GM18505 (cell line): ENCODE data around the gene ABHD12.

Experiments used
- ATAC-seq: cut with Tn5 transposase; IDR thresholded peaks from one replicate; pipeline ENCODE4 v1.9.1; 2021; ENCODE audit not compliant: unreplicated experiment
- POLR2A ChIP-seq: IDR thresholded peaks from 4 replicates; pipeline ENCODE4 v1.6.1; 2011; ENCODE audit warnings: borderline replicate concordance; ENCODE audit not compliant: insufficient read depth, insufficient read length; ENCODE audit errors: extremely low read depth

The ABHD12 gene

DNA sequence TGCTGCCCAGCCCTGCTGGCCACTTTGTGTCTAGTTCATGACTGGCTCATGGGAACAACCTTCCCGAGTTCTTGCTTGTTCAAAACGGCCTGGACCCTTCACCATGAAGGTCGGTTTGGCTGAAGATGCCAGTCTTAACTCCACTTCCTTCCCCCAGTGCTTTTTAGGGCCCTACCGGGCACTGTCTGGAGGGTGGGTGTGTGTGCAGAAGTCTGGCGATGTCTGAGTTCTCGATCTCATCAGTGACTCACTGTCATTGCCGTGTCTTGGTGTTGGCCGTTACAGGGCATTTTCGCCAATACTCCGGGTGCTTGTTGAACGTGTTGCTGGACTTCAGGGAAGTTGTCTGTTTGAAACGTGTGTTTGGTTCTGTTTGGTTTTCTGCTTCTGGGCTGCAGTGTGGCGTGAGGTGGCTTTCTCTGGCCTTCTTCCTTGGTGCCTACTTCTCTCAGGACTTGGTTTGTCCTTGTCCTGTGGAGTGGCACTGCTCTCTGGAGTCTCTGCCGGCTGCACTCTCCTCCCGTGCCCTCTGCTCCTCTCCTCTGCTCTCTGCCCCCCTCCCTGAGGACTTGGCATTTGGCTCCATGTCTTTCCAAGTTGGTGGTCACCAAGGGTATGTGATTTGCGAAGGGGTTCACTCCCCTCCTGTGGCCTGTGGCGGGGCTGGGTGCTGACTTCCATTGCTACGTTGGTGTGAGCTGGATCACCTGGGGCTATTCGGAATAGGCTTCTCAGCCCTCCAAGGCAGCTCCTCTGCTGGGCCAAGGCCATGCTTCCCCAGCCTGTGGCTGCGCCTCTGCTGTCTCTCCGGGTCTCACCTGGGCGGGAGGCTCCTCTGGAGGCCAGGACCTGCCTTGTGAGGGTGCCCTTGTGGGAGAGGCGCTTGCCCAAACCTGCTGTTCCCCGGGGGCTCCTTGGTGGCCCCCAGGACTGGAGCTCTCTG is 104.5 kb downstream of the ABHD12 start:
- ATAC-seq: no peak
- no peak for TF ChIP-seq POLR2A

DNA sequence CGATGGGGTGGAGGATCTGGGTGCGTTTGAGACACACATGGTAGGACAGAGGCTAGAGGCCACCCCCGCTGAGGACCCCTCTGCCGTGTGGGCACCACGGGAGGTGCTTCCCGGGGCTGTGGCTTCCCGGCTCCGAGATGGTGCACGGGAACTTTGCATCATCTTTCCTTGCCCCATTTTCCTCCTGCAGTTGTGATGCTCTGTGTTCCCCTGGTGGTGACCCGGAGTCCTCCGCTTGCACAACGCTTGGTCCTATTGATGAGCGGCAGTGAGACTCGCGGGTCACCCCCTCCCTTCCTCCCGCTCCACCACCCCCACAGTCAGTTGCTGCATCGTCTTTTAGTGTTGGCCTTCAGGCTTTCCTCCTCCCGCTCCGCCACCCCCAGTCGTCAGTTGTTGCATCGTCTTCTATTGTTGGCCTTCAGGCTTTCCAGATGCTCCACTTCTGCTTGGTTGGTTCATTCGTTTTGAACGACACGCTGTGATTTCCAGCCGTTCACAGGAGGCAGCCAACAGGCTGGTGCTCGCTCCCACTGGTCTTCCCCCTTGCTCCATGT is 105.5 kb downstream of the ABHD12 start:
- TF ChIP-seq POLR2A: no peak
- ATAC-seq: no peak

DNA sequence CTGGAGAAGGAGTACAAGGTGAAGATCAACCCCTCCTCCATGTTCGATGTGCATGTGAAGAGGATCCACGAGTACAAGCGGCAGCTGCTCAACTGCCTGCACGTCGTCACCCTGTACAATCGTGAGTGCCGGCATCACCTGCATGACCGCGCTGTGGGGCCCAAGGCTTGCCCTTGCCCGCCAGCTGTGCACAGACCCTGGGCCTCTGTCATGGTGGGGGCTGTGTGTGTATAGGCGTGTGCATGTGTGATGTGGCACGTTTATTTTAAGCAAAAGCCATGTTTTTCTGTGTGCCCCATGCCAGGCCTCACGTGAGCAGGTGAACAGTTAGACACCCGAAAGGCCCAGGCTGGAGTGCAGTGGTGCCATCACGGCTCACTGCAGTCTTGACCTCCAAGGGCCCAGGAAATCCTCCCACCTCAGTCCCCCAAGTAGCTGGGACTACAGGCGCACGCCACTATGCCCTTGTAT is 106.5 kb downstream of the ABHD12 start:
- ATAC-seq: no peak

DNA sequence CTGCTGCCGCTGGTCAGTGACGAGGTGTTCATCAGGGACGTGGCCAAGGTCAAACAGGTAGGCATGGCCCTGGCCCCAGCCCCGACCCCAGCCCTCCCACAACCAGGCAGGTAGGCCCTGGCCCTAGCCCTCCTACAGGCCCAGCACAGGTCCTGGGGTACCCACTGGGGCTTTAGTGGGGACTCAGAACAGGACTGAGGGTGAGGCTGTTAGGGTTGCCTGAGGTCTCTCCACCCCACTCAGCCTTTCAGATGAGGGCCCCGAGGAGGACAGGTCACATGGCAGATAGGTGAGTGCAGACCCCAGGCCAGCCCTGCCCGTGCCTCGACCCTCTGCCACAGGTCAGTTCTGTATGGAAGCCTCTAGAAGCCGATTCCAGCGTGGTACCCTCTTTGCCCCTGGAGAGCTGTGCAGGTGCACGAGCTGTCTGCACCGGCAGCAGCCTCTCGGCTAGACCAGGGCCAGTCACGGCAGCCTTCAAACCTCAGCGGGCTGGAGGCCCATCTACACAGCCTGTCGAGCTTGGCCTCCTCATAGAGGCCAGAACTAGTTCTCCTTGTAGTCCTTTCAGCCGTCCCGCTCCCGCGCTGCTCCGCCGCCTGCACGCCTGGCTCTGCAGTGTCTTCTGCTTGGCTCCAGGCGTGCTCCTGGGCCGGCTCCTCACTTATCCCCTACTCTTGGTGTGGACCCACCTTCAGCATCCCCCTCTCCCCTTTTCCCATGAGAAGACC is 107.2 kb downstream of the ABHD12 start:
- no peak for ATAC-seq
- no peak for TF ChIP-seq POLR2A

More for the DNA sequence above, 106.5 kb downstream of the ABHD12 start:
- no peak for TF ChIP-seq POLR2A

DNA sequence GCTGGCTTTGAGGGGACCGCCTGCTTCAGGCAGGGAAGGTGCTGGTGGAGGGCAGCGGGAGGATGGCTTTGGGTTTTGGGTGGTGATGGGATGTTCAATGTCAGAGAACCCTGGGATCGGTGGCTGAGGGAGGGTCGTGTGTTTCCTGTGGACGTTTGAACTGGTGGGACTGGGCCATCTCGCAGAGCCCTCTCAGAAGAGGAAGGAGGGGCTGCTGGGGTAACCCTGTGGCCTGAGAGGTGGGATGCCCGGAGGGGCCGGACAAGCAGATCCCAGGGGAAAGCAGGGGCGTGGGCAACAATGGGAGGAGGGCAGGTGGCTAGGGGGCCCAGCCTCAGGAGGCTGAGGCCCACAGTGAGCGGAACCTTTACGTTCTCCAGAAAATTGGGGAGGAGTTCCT is 107.8 kb downstream of the ABHD12 start:
- no peak for TF ChIP-seq POLR2A

DNA sequence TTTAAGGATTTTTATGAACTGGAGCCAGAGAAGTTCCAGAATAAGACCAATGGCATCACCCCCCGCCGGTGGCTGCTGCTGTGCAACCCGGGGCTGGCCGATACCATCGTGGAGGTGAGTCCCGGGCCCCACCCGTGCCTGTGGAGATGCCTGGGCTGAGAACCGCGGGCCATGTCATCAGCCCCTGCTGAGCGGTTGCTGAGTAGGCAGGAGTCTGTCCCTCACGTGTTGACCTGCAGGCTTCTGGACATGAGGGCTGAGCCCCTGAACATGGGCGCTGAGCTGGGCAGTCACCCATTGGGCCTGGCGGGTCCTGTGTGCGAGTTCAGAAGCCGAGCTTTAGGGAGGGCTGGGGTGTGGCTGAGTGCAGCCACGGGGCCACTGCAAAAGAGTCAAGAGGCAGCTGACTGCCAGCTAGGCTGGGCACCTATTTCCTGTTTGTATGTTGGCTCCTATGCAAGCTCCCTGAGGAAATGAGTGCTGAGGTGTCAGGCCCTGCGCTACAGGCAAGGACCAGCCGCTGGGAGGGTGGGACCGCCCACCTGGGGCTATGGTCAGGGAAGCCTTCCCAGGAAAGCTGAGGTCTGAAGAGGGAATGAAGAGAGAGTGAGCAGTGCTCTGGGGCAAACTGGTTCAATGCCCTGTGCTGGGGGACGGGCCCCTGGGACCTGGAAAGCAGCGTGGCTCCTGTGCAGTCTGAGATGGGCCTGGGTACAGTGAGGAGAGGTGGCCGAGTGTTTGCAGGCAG is 108.4 kb downstream of the ABHD12 start:
- ATAC-seq: peak; percentile 7
- no peak for TF ChIP-seq POLR2A

More for the DNA sequence above, 107.8 kb downstream of the ABHD12 start:
- ATAC-seq: no peak

DNA sequence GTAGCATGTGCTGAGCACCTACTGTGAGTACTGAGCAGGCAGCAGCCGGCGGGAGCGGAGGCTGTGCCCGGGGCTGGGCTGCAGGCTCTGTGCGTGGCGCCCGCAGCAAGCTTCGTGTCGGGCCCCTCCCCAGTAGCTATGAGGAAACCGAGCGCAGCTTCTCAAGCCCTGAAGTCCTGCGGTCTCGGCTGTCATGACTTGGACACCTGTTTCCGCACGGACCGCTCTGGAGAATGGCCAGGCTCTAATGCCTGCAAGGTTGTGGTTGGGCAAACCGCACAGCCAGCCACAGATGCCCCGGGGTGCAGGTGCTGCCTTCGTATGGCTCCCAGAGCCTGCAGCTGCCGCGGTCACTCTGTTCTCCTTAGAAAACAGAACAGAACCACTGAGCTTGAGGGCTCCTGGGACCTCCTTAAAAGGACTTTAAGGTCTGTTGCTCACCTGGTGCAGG is 109.1 kb downstream of the ABHD12 start:
- peak; percentile 53 for ATAC-seq
- no peak for TF ChIP-seq POLR2A

DNA sequence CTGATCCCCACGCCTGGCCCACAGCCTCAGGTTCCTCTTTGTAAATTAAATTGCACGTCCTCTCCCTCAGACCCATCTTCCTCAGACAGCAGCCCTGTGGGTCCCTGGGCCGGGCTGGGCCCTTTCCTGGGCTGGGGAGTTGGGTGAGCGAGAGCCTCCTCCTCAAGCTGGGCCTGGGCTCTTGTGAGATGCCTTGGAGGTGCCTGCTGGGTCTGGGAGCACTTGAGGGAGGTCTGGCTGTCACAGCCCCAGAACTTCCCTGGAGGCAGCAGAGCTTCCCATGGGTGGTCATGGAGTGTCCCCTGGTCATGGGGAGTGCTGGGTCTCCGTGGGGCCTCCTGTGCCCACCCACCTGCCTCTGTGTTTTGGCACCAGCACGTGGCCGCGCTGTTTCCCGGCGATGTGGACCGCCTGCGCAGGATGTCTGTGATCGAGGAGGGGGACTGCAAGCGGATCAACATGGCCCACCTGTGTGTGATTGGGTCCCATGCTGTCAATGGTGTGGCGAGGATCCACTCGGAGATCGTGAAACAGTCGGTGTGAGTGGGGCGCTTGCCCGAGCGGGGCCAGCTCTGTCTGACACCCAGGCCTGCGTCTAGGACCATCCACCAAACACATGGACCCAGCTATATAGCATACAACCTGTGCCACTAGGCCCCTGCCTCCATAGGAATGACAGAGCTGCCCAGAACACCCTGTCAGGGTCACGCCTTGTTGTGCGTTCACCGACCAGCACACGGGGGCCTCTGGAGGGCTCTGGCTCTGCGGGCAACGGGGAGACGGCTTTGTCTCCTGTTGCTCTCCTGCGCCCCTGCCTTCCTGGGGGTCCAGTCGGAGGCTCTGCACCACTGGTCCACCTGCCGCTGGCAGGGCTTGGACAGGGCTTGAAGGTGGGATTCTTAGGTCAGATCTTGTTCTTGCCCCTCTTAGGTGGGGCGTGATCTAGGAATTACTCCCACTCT is 109.8 kb downstream of the ABHD12 start:
- no peak for ATAC-seq
- TF ChIP-seq POLR2A: no peak

DNA sequence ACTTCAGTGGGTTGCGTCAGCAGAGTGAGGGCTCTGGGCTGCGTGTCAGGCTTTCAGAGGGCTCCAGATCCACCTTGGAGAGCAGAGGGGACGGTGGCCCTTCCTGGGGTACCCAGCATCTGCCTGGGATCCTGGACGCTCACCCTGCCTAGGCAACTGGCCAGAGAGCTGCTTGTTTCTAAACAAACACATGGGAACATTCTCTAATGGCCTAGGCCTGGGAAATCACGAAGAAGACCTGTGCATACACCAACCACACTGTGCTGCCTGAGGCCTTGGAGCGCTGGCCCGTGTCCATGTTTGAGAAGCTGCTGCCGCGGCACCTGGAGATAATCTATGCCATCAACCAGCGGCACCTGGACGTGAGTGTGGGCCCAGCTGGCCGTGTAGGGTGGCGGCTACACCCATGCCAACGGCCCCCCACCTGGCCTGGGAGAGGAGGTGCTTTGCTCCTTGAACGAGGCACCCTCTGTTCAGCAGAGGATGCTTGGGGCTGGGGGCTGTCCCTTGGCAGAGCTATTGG is 110.5 kb downstream of the ABHD12 start:
- no peak for TF ChIP-seq POLR2A
- ATAC-seq: no peak

DNA sequence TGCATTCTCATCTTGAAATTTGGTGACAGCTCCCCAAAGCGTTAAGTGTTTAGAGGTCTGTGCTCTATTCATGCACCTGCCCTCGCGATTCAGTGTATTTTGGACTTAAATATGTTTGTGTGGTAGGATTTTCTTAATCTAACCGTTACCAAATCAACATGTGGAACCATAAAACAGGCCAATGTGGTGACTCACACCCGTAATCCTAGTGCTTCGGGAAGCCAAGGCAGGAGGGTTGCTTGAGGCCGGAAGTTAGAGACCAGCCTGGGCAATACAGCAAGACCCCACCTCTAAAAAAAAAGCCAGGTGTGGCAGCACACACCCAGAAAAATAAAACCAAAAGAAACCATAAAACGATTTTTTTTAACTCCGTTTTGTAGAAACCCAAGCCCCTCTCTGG is 111.2 kb downstream of the ABHD12 start:
- ATAC-seq: no peak

DNA sequence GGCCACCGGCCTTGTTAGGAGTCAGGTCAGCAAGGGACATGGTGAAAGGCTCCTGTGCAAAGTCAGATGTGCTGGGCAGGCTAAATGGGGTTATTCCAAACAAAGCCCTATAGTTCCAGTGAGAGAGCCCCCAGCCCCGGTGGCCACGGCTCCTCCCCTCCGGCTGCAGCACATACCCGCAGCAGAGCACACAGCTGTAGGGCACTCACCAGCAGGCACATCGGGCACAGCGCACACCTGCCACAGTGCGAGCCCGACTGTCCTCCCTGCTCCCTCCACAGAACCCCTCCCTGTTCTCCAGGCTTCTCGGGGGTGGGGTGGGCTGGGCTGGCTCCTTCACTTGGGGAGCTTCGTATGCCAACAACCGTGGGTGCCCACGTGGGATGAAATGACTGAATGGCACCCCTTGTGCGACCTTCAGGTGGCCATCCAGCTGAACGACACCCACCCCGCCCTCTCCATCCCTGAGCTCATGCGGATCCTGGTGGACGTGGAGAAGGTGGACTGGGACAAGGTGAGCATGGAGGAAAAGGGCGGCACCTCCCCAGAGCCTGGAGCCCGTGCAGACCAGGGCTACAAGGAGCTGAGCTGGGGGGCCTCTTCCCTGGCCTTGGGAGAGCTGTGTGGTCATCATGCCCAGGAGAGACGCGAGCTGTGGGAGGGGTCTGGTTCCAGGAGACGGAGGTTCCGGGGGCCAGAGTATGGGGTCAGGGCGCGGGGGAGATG is 111.8 kb downstream of the ABHD12 start:
- no peak for ATAC-seq
- no peak for TF ChIP-seq POLR2A

More for the DNA sequence above, 111.2 kb downstream of the ABHD12 start:
- TF ChIP-seq POLR2A: no peak
